ENCODE measurements around the gene BLOC1S5. TPM values are rescaled to one million over a fixed set of nuclear protein-coding genes. Genes with fewer than 3 reads are reported as not detected.
A peak's percentile ranks its signal among the peaks of the same experiment; 100 is the strongest.

BLOC1S5 gene
- total and polyA plus RNA-seq, 2 of the 8 experiments (the other 6 are each of a cell fraction or from before 2014, with no cell fraction given): 3.4 to 17.2 TPM

GRCh38 chr6:8029243-8029870 is 34.8 kb downstream of the BLOC1S5 start:
- H2AK5ac ChIP-seq (ENCODE audit: low read depth, low read length): no peak overlapping the region
- H2BK5ac ChIP-seq (ENCODE audit: low read depth, low read length): 0 out of 2 replicates have a peak overlapping the region, but pooled peaks have one; percentile 28
- WGBS, 2 experiments (ENCODE audit: extremely low coverage in 1 of 2, insufficient coverage in 1 of 2, insufficient read length in 1 of 2, insufficient replicate concordance in 2 of 2, low coverage in 1 of 2, low lambda C conversion rate in 2 of 2, missing lambda C conversion rate in 1 of 2): 88% methylated on average over 6 of the region's 6 CpGs; no CpG with 5 or more reads in 1 of the 2 experiments
- H3K18ac ChIP-seq (ENCODE audit: extremely low read depth, low read length): no peak overlapping the region
- 0 out of 2 replicates have a peak overlapping the region, but pooled peaks have one; percentile 10 for H2BK20ac ChIP-seq (ENCODE audit: low read length)
- no peak overlapping the region for H4K91ac ChIP-seq (replicated peaks; ENCODE audit: insufficient read length, low read length)
- H3K4ac ChIP-seq (replicated peaks; ENCODE audit: insufficient read length, low read depth, low read length): no peak overlapping the region
- ChIA-PET POLR2A (ENCODE audit: partially characterized antibody) (no interaction called here), CTCF (ENCODE audit: partially characterized antibody) (no interaction called here)
- H3K4me1 ChIP-seq (replicated peaks in 1 of 4; ENCODE audit: control insufficient read depth in 3 of 4, insufficient read depth in 4 of 4, low read length in 3 of 4): peaks cover 0 to 6% (median 3%) of the 10 kb centered on the region in 4 experiments; a peak in 2 of 7 replicates
- no peak overlapping the region for H3K9ac ChIP-seq (replicated peaks in 1 of 4; ENCODE audit: extremely low read depth in 1 of 4, low read depth in 3 of 4, low read length in 3 of 4)
- peaks cover 0 to 2% of the 10 kb centered on the region in 2 experiments for H4K20me1 ChIP-seq (replicated peaks in 1 of 2; ENCODE audit: control insufficient read depth in 1 of 2, insufficient read depth in 2 of 2, low read length in 2 of 2)
- no peak overlapping the region for H4K5ac ChIP-seq (ENCODE audit: insufficient read length, low read depth, low read length)
- no peak overlapping the region for H3K14ac ChIP-seq (ENCODE audit: insufficient read length)
- 0 out of 2 replicates have a peak overlapping the region, but pooled peaks have one; percentile 12 for H2BK12ac ChIP-seq (ENCODE audit: low read depth, low read length)
- no peak overlapping the region for H2BK15ac ChIP-seq (ENCODE audit: low read length)
- H3K27me3 ChIP-seq (replicated peaks in 1 of 4; ENCODE audit: control insufficient read depth in 3 of 4, extremely low read depth in 1 of 4, insufficient read depth in 3 of 4, low read length in 3 of 4): no peaks in the 10 kb centered on the region
- no peaks in the 10 kb centered on the region for H3K36me3 ChIP-seq (ENCODE audit: control insufficient read depth in 2 of 4, insufficient read depth in 4 of 4, low read length in 3 of 4)
- H4K8ac ChIP-seq (ENCODE audit: extremely low read depth, insufficient read depth, low read length): no peak overlapping the region
- TF ChIP-seq SUZ12 (IDR thresholded peaks at IDR 0.05; ENCODE audit: low read length) (no peak), RXRA (IDR thresholded peaks at IDR 0.05; ENCODE audit: insufficient read depth, low read depth, low read length) (no peak), SP1 (IDR thresholded peaks at IDR 0.05; ENCODE audit: low read depth, low read length) (no peak), RFX5 (IDR thresholded peaks at IDR 0.05; ENCODE audit: borderline replicate concordance, low read depth, low read length) (no peak), EZH2 (IDR thresholded peaks at IDR 0.05; ENCODE audit: low read depth, low read length, severe bottlenecking) (no peak), CEBPB (IDR thresholded peaks at IDR 0.05; ENCODE audit: low read depth, low read length) (no peak), POLR2AphosphoS5 (IDR thresholded peaks at IDR 0.05; ENCODE audit: low read depth, low read length) (no peak), SIX5 (IDR thresholded peaks at IDR 0.05; ENCODE audit: low read depth, low read length) (no peak), TEAD4 (IDR thresholded peaks at IDR 0.05; ENCODE audit: low read depth, low read length) (no peak), TAF1 (IDR thresholded peaks at IDR 0.05; ENCODE audit: low read depth, low read length) (no peak), SIN3A (conservative IDR thresholded peaks at IDR 0.05 in 1 of 2, IDR thresholded peaks at IDR 0.05 in 1 of 2; ENCODE audit: low read depth in 1 of 2, low read length in 2 of 2) (no peak)
- H3K4me2 ChIP-seq (ENCODE audit: insufficient read depth in 1 of 2, low read depth in 2 of 2, low read length in 2 of 2): no peak overlapping the region
- DNase-seq (ENCODE audit: low read depth in 1 of 2, low spot score in 2 of 2) (no peak), FAIRE-seq (no peak)
- H3K23me2 ChIP-seq (ENCODE audit: low read depth, low read length): no peaks in the 10 kb centered on the region
- no peak overlapping the region for H3K23ac ChIP-seq (ENCODE audit: insufficient read length)
- H2BK120ac ChIP-seq (replicated peaks; ENCODE audit: low read depth, low read length): no peak overlapping the region
- no peak overlapping the region for H3K4me3 ChIP-seq (ENCODE audit: extremely low read depth in 1 of 4, insufficient read depth in 2 of 4, low read depth in 3 of 4, low read length in 4 of 4)
- H3K79me1 ChIP-seq (ENCODE audit: low read depth, low read length): peaks cover 2% of the 10 kb centered on the region; the same call in 1 of the 2 replicates
- no peaks in the 10 kb centered on the region for H3K9me3 ChIP-seq (ENCODE audit: insufficient read depth in 2 of 2, low read depth in 1 of 2, low read length in 1 of 2)
- H3K56ac ChIP-seq (replicated peaks; ENCODE audit: insufficient read length, low read depth, low read length): no peak overlapping the region
- no peak overlapping the region for H2AFZ ChIP-seq (ENCODE audit: low read length)
- no peak overlapping the region for H3K27ac ChIP-seq (ENCODE audit: low read depth, low read length)
- peaks cover 0 to 27% of the 10 kb centered on the region in 2 experiments; a peak in 2 of 4 replicates for H3K79me2 ChIP-seq (ENCODE audit: control insufficient read depth in 1 of 2, insufficient read depth in 2 of 2, low read length in 2 of 2)
